HG02970 (cell line): ENCODE results near the gene DNAH6.
"Not testable (repeated sequence)": the region's sequence is repeated elsewhere in the genome, so short reads cannot be mapped to it uniquely, and the experiment has no call there.

ENCODE experiments used
- ATAC-seq: cut with Tn5 transposase; IDR thresholded peaks from one replicate; pipeline ENCODE4 v1.9.1; 2021; ENCODE audit warnings: mild to moderate bottlenecking, moderate library complexity, moderate number of reproducible peaks; ENCODE audit not compliant: unreplicated experiment, low FRiP score

Gene DNAH6

GRCh38 chr2:84516234-84516986, at the start of gene DNAH6:
TSS of gene DNAH6 (plus strand) at chr2:84516498. CDS start at chr2:84517827, 1,329 bp downstream.
- ATAC-seq: peak; percentile 99

- no peak for ATAC-seq
Measured at GRCh38 chr2:84467389-84467788, 48.9 kb upstream of the DNAH6 start.

- ATAC-seq: not testable (repeated sequence)
Measured at GRCh38 chr2:84472423-84472822, 43.9 kb upstream of the DNAH6 start.

- ATAC-seq: no peak
Measured at GRCh38 chr2:84472856-84473565, 43.3 kb upstream of the DNAH6 start.

- no peak for ATAC-seq
Measured at GRCh38 chr2:84474176-84474575, 42.1 kb upstream of the DNAH6 start.

- no peak for ATAC-seq
Measured at GRCh38 chr2:84477886-84478285, 38.4 kb upstream of the DNAH6 start.

- no peak for ATAC-seq
Measured at GRCh38 chr2:84478867-84479266, 37.4 kb upstream of the DNAH6 start.

- ATAC-seq: no peak
Measured at GRCh38 chr2:84481702-84482101, 34.6 kb upstream of the DNAH6 start.

GRCh38 chr2:84482603-84483002, 33.7 kb upstream of the DNAH6 start:
- ATAC-seq: no peak

GRCh38 chr2:84483320-84483719, 33.0 kb upstream of the DNAH6 start:
- no peak for ATAC-seq

- ATAC-seq: no peak
Measured at GRCh38 chr2:84486441-84487115, 29.7 kb upstream of the DNAH6 start.

- ATAC-seq: no peak
Measured at GRCh38 chr2:84487298-84487996, 28.9 kb upstream of the DNAH6 start.

- no peak for ATAC-seq
Measured at GRCh38 chr2:84491256-84491655, 25.0 kb upstream of the DNAH6 start.

- no peak for ATAC-seq
Measured at GRCh38 chr2:84491741-84492140, 24.6 kb upstream of the DNAH6 start.

- no peak for ATAC-seq
Measured at GRCh38 chr2:84492571-84492970, 23.7 kb upstream of the DNAH6 start.

- no peak for ATAC-seq
Measured at GRCh38 chr2:84493514-84493913, 22.8 kb upstream of the DNAH6 start.

- no peak for ATAC-seq
Measured at GRCh38 chr2:84494070-84494469, 22.2 kb upstream of the DNAH6 start.

- peak; percentile 62 for ATAC-seq
Measured at GRCh38 chr2:84495539-84496146, 20.7 kb upstream of the DNAH6 start.

- no peak for ATAC-seq
Measured at GRCh38 chr2:84496386-84496785, 19.9 kb upstream of the DNAH6 start.

- no peak for ATAC-seq
Measured at GRCh38 chr2:84497285-84497684, 19.0 kb upstream of the DNAH6 start.
